Esophagus muscularis mucosa (tissue), 3 donors: ENCODE measurements around the gene TSLP.

Experiments
- POLR2A ChIP-seq: fragments of 450-650 bp; IDR thresholded peaks from one replicate; pipeline ENCODE4 v1.6.1; 2017; ENCODE audit warnings: antibody characterized with exemption, moderate library complexity, mild to moderate bottlenecking, low read depth
- TF ChIP-seq, protein P1 (sequence below), 3 experiments: fragments of 200-600 bp in 2 of 3; fragments of 450-650 bp in 1 of 3; sonication (generic) in 2 of 3; IDR thresholded peaks; one replicate each; pipeline ENCODE4 v1.5.1; 2017 to 2019; ENCODE audit warnings: antibody characterized with exemption in 3 of 3, mild to moderate bottlenecking in 2 of 3, moderate library complexity in 1 of 3

DNA sequence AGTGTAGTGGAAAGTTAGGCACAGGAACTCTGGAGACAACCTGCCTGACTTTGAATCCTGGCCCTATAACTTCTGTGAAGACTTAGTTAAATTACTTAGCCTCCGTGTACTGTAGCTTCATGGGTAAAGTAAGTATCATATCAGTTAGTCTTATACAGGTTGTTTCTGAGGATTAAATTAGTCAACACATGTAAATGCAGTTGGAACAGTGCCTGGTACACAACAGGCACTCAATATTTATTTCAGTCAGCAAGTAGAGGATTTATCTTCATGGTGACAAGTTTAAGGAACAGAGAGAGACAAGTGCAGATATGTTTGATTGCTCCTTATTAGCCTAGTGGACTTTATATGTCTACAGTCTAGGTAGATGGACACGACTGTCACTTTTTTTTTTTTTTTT is 2.7 kb downstream of the TSLP start:
- TF ChIP-seq POLR2A = no peak
- TF ChIP-seq, protein P1, sequence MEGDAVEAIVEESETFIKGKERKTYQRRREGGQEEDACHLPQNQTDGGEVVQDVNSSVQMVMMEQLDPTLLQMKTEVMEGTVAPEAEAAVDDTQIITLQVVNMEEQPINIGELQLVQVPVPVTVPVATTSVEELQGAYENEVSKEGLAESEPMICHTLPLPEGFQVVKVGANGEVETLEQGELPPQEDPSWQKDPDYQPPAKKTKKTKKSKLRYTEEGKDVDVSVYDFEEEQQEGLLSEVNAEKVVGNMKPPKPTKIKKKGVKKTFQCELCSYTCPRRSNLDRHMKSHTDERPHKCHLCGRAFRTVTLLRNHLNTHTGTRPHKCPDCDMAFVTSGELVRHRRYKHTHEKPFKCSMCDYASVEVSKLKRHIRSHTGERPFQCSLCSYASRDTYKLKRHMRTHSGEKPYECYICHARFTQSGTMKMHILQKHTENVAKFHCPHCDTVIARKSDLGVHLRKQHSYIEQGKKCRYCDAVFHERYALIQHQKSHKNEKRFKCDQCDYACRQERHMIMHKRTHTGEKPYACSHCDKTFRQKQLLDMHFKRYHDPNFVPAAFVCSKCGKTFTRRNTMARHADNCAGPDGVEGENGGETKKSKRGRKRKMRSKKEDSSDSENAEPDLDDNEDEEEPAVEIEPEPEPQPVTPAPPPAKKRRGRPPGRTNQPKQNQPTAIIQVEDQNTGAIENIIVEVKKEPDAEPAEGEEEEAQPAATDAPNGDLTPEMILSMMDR (IDR thresholded peaks at IDR 0.05) = no peak
